Urinary bladder (tissue), 4 donors: ENCODE data around the gene SLC11A2. TPM values are rescaled to one million over a fixed set of nuclear protein-coding genes. Genes with fewer than 3 reads are reported as not detected.

Experiments
- DNase-seq: peaks from one replicate; pipeline ENCODE4 v3.0.0-alpha.2; 2015; ENCODE audit errors: extremely low spot score
- H3K27ac ChIP-seq: one replicate; pipeline ENCODE4 v1.5.1; 2013; ENCODE audit warnings: low read depth, mild to moderate bottlenecking, moderate library complexity
- H3K36me3 ChIP-seq: one replicate; pipeline ENCODE4 v1.6.1; 2013; ENCODE audit warnings: mild to moderate bottlenecking, moderate library complexity; ENCODE audit not compliant: insufficient read depth
- H3K4me1 ChIP-seq: one replicate; pipeline ENCODE4 v1.6.1; 2013; ENCODE audit warnings: mild to moderate bottlenecking, moderate library complexity; ENCODE audit not compliant: insufficient read depth
- H3K4me3 ChIP-seq: one replicate; pipeline ENCODE4 v1.5.1; 2013; ENCODE audit warnings: low read depth, low read length
- WGBS: extraction: QIAGEN DNeasy Blood & Tissue Kit; methylation state at CpG from one replicate; pipeline ENCODE4 v1.1.7; 2013; 5-methylcytosine and 5-hydroxymethylcytosine counted together
- polyA plus RNA-seq: library from polyadenylated mRNA; stranded (reverse); fragments of 200-250 nt; gene quantifications from one replicate; pipeline ENCODE4 v1.2.3, GENCODE V29; 2013
- total RNA-seq: library from RNA; depleted of rRNA; stranded (reverse); fragments of >200 nt; gene quantifications from one replicate; pipeline ENCODE4 v1.2.3, GENCODE V29; 2014
- donor health status: healthy with polysubstance abuse.
- donor health status: healthy.

Gene SLC11A2
- total and polyA plus RNA-seq, 2 donors = 21.5 to 78.3 TPM

DNA sequence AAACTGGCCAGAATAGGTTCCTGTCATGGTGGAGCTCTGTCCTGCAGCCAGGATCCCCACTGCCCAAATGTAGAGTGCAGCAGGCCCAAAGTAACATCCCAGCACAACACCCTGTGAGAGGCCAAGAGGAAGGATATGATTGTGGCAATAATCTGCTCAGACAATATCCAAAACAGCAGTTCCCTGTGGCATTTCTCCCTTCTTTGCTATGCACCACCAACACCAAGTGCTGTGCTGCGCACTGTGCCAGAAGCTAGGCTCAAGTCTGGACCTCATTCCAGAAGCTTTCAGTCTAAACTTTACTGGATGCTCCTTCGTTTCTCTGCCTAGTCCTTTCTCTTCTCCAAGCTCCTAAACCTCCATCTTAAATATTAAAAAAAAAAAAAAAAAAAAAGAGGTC, 33.4 kb downstream of the SLC11A2 start:
- no peaks in the 10 kb centered on the region for H3K4me1 ChIP-seq
- WGBS = 63% methylated on average over 2 of the region's 2 CpGs
- H3K4me3 ChIP-seq = no peak overlapping the region
- no peaks in the 10 kb centered on the region for H3K36me3 ChIP-seq
- DNase-seq = no peak
- no peak overlapping the region for H3K27ac ChIP-seq

GRCh38 chr12:50991291-50991690, 34.9 kb downstream of the SLC11A2 start:
- WGBS = 83% methylated on average over 6 of the region's 6 CpGs
- DNase-seq = no peak
- Histone ChIP-seq H3K4me3 (no peak overlapping the region), H3K36me3 (no peaks in the 10 kb centered on the region), H3K27ac (no peak overlapping the region), H3K4me1 (no peaks in the 10 kb centered on the region)

- Histone ChIP-seq H3K4me1 (no peaks in the 10 kb centered on the region), H3K4me3 (no peak overlapping the region), H3K27ac (no peak overlapping the region), H3K36me3 (no peaks in the 10 kb centered on the region)
- 77% methylated on average over 3 of the region's 3 CpGs for WGBS
- DNase-seq = no peak
Observed at GRCh38 chr12:50990791-50991190, 35.4 kb downstream of the SLC11A2 start.

DNA sequence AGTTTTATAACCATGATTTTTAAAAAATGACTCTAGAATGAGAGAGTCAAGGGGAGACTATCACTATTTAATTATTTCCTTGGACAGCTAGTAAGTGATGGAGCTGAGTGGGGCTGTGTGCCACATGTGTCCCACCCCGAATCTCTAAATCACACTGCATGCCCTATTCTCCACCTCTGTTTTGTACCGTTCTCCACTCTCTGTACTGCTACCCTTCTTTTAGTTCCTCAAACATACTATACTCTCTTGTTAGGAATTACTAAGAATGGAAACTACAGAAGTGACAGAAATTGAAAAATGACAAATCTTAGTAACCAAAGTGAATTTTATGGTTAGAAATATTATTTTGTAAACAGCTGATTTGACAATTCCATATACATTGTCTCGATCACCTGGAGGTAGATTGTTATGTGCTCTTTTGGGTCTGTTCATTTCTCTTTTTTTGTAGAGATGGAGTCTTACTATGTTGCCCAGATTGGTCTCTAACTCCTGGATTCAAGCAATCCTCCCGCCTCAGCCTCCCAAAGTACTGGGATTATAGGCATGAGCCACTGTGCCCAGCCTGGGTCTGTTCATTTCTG, 35.9 kb downstream of the SLC11A2 start:
- no peaks in the 10 kb centered on the region for H3K4me1 ChIP-seq
- H3K4me3 ChIP-seq = no peak overlapping the region
- WGBS = 93% methylated on average over 4 of the region's 4 CpGs
- H3K36me3 ChIP-seq = no peaks in the 10 kb centered on the region
- H3K27ac ChIP-seq = no peak overlapping the region
- DNase-seq = no peak

DNA sequence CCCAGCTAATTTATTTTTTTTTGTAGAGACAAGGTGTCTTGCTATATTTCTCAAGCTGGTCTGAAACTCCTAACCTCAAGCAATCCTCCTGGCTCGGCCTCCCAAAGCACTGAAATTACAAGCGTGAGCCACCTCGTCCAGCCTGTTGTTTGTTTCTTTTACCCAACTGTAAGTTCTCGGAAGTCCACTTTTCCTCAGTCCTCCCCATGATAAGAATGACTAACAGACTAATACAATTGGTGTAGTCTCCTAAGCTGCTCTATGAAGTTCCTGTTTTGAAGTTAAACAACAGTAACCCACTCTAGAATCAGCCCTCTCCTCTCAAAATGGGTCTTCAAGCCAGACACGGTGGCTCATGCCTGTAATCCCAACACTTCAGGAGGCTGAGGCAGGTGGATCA, 37.3 kb downstream of the SLC11A2 start:
- 93% methylated on average over 5 of the region's 5 CpGs for WGBS
- Histone ChIP-seq H3K36me3 (no peaks in the 10 kb centered on the region), H3K4me1 (no peaks in the 10 kb centered on the region)

DNA sequence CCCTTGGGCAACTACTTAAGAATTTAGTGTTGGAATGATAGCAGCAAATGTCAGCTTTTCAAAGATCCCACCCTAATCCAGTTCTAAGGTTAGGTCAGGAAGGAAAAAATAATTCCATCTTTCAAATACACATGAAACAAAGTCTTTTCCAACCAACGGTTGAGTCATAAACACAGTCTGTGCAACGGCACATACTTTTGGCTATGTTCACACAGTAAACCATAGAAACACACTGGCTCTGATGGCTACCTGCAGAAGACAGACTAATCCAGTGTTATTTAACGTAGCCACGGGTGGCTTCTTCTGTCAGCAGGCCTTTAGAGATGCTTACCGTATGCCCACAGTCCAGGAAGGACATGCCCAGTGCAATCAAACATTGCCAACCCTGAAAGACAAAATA, 38.1 kb downstream of the SLC11A2 start:
- no peak for DNase-seq
- H3K4me3 ChIP-seq = no peak overlapping the region
- no peak overlapping the region for H3K27ac ChIP-seq
- H3K36me3 ChIP-seq = no peaks in the 10 kb centered on the region
- WGBS = 74% methylated on average over 5 of the region's 5 CpGs
- no peaks in the 10 kb centered on the region for H3K4me1 ChIP-seq

More for the DNA sequence above, 37.3 kb downstream of the SLC11A2 start:
- no peak overlapping the region for H3K4me3 ChIP-seq
- DNase-seq = no peak
- H3K27ac ChIP-seq = no peak overlapping the region

DNA sequence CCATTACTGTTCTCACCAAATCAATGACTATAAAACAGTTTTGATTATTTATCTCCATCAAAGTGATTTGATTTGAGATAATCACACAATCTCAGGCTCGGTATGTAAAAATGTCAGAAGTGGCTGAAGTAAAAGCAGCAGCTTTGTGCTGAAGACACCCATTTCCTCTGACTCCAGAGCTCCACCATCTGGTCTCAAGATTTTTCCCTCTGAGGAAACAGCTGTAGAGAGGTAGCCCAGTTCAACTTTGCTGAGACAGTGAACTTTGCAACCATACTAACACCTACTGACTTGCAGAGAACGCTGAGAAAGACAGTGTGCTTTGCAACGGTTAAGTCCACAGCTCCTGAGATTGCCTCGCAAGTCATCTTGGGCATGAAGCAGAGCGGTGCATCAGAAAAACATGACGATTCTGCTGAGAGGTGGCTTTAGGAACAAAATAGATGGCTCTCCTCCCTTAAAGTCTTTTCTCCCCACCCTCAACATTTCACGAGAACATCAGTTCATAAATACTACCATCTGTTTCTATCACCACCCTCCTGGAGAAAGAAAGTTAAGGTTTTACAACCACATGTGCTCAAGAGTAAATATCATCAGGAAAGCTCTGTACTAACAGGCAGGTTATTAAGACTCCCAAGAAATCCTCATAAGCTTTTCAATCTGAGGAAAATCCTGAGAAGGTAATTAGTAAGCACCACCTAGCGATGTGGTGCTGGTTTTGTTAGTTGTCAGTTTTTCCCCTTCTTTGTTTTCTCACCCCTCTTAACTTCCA, 39.0 kb downstream of the SLC11A2 start:
- DNase-seq = no peak
- Histone ChIP-seq H3K36me3 (no peaks in the 10 kb centered on the region), H3K4me3 (no peak overlapping the region), H3K27ac (no peak overlapping the region), H3K4me1 (no peaks in the 10 kb centered on the region)
- WGBS = 40% methylated on average over 8 of the region's 8 CpGs

DNA sequence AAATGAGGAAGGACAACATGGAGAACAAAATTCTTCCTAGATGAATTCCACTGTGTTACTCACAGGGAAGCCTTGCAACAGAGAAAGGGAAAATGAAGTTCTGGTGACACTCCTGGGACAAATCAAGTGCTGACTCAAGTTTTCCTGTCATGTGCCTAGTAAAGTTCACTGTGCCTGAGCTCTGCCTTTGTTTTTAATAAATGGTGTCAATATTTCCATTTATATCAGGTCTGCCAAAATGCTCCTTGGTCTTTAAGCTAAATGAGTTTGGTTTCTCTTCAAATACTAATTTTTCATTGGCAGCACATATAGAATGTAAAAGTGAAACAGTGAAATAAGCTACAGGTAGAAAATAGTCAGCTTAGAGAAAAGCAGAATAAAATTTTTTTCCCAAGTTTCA, 40.9 kb downstream of the SLC11A2 start:
- no peak for DNase-seq

DNA sequence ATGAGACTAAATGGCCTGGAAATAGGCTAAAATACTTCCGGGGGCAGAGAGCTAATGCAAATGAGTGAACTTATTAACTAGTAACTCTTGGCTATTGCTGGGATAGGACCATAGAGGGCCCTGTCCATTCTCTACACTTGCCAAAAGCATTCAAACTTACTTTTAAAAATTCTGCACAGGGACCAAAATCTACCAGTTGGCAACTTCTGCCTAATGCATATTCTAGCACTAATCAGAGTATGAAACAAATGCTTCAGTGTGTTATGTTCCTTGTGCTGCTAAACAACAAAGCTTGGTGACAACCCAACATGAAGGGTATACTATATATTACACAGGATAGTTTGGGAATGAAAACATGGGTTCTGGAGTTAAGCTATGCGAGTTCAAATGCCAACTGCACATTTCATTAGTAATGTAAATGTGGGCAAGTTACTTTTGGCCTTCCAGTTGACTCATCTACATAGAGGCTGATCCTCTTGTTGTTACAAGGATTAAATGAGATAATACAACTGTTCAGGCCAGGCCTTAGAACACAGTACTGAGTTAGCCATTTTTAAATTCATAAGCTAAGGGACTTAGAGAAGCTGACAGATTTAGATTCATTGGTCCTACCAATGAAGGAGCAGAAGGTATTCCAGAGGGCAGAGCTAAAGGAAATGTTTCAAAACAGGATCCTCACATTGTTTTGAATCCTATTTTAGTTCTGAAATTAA, 41.4 kb downstream of the SLC11A2 start:
- H3K27ac ChIP-seq = no peak overlapping the region
- no peak for DNase-seq
- no peaks in the 10 kb centered on the region for H3K4me1 ChIP-seq
- no peaks in the 10 kb centered on the region for H3K36me3 ChIP-seq
- WGBS = 65% methylated on average over 2 of the region's 2 CpGs
- H3K4me3 ChIP-seq = no peak overlapping the region

More for the DNA sequence above, 40.9 kb downstream of the SLC11A2 start:
- Histone ChIP-seq H3K4me1 (no peaks in the 10 kb centered on the region), H3K27ac (no peak overlapping the region), H3K36me3 (no peaks in the 10 kb centered on the region), H3K4me3 (no peak overlapping the region)

DNA sequence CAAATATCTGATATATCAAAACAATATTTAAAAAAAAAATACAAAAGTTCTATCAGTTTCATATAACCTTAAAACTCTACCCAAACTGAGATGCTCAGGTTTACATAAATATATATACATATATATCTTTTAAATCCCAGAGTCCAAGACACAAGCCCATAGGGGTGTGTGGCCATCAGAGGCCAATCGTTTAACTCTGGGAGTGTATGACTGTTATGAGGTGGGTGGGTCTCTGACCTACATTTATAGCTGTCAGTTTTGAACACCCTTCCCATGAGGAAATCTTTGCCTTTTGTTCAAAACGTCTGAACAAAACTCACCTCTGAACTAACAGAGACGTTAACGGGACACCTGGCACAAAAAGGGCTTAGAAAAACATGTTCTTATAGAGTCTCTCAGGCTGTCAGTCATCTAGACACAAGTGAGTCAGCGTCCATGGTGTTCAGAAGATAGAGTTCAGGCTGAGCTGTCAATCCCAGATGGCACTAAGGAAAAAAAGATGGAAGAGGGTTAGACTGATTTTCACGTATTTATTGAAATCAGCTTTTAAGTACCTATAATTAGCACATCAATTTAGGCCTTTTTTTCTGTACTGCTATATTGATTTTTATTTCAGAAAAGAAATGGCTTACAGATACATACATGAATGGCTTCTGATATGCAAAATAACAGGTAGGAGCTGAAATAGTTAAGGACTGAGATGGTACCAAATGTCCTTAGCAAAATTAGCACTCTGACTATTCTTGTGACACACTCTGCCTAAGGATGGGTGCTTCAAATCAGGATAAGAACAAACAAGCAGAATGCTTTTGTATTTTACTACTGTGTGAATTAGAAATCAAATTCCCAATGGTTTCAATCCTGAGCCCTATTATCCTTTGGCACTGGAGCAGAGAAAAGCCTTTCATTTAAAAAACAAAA, 44.6 kb downstream of the SLC11A2 start:
- Histone ChIP-seq H3K27ac (no peak overlapping the region), H3K4me1 (no peaks in the 10 kb centered on the region), H3K36me3 (no peaks in the 10 kb centered on the region), H3K4me3 (no peak overlapping the region)
- DNase-seq = no peak
- WGBS = 77% methylated on average over 6 of the region's 6 CpGs

DNA sequence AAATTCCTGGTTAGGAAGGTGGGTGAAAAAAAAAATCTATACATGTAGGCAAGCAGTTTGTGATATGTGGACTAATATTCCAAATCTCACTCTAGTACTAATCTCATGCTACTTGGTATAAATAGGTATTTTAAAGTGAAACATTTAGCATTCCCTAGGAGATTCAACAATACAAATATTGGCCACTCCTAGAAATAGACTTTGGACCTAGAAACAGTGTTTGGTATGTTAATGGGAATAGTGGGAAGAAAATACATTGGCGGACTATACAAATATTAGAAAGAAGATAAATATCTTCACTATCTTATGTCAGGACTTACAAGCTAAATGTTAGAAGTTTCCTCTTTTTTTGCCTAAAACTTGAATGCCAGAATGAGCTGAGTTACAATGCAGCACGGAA, 45.6 kb downstream of the SLC11A2 start:
- Histone ChIP-seq H3K36me3 (no peaks in the 10 kb centered on the region), H3K4me3 (no peak overlapping the region), H3K27ac (no peak overlapping the region), H3K4me1 (no peaks in the 10 kb centered on the region)
- WGBS = 94% methylated on average over 2 of the region's 2 CpGs
- no peak for DNase-seq

- Histone ChIP-seq H3K36me3 (no peaks in the 10 kb centered on the region), H3K4me3 (no peak overlapping the region), H3K27ac (no peak overlapping the region), H3K4me1 (no peaks in the 10 kb centered on the region)
- no peak for DNase-seq
- 84% methylated on average over 6 of the region's 6 CpGs for WGBS
Observed at GRCh38 chr12:50979369-50980052, 46.7 kb downstream of the SLC11A2 start.

- Histone ChIP-seq H3K4me3 (no peak overlapping the region), H3K27ac (no peak overlapping the region), H3K36me3 (peaks cover 5% of the 10 kb centered on the region), H3K4me1 (no peaks in the 10 kb centered on the region)
- no peak for DNase-seq
Observed at GRCh38 chr12:50971946-50972345, 54.2 kb downstream of the SLC11A2 start.
